Nephron (organoid): ENCODE results near the gene PPDPF.
"Not testable (repeated sequence)": the region's sequence is repeated elsewhere in the genome, so short reads cannot be mapped to it uniquely, and the experiment has no call there.

Experiments
- H3K27ac Mint-ChIP-seq, 3 experiments: 2 replicates each; pipeline ENCODE4 v1.8.0; 2020; ENCODE audit warnings: mixed read lengths in 3 of 3, mild to moderate bottlenecking in 2 of 3, moderate library complexity in 1 of 3
- H3K27me3 Mint-ChIP-seq: 2 replicates; pipeline ENCODE4 v1.8.0; 2021; ENCODE audit warnings: low read depth, mild to moderate bottlenecking, moderate library complexity, mixed read lengths
- H3K36me3 Mint-ChIP-seq: 2 replicates; pipeline ENCODE4 v1.8.0; 2020; ENCODE audit warnings: low read depth, mixed read lengths
- H3K4me1 Mint-ChIP-seq: 2 replicates; pipeline ENCODE4 v1.8.0; 2020; ENCODE audit warnings: mixed read lengths
- H3K4me3 Mint-ChIP-seq, 3 experiments: 2 replicates each; pipeline ENCODE4 v1.8.0; 2020; ENCODE audit warnings: mild to moderate bottlenecking in 3 of 3, mixed read lengths in 3 of 3, moderate library complexity in 2 of 3
- H3K9me3 Mint-ChIP-seq: 2 replicates; pipeline ENCODE4 v1.8.0; 2020; ENCODE audit warnings: mixed read lengths
- CTCF ChIP-seq, 3 experiments: fragments of 200-600 bp; sonication (generic); IDR thresholded peaks; one replicate each; pipeline ENCODE4 v1.5.0; 2021; ENCODE audit warnings: antibody characterized with exemption in 3 of 3; ENCODE audit not compliant: unreplicated experiment in 3 of 3

PPDPF gene

GRCh38 chr20:63556873-63557478 is 36.4 kb downstream of the PPDPF start:
- H3K4me3 Mint-ChIP-seq = no peak overlapping the region
- H3K36me3 Mint-ChIP-seq = peaks cover 3% of the 10 kb centered on the region
- H3K9me3 Mint-ChIP-seq = no peaks in the 10 kb centered on the region
- no peaks in the 10 kb centered on the region for H3K4me1 Mint-ChIP-seq
- TF ChIP-seq CTCF (IDR thresholded peaks at IDR 0.05; ENCODE audit: unreplicated experiment in 3 of 3) = no peak
- no peak overlapping the region for H3K27ac Mint-ChIP-seq
- peaks cover 9% of the 10 kb centered on the region for H3K27me3 Mint-ChIP-seq

- H3K9me3 Mint-ChIP-seq = no peaks in the 10 kb centered on the region
- peaks cover 9% of the 10 kb centered on the region for H3K27me3 Mint-ChIP-seq
- no peak for TF ChIP-seq CTCF (IDR thresholded peaks at IDR 0.05; ENCODE audit: unreplicated experiment in 3 of 3)
- peaks cover 3% of the 10 kb centered on the region for H3K36me3 Mint-ChIP-seq
- no peaks in the 10 kb centered on the region for H3K4me1 Mint-ChIP-seq
- no peak overlapping the region for H3K4me3 Mint-ChIP-seq
- no peak overlapping the region for H3K27ac Mint-ChIP-seq
These were observed 36.9 kb downstream of the PPDPF start for GRCh38 chr20:63557481-63557891.

- H3K27ac Mint-ChIP-seq = no peak overlapping the region
- H3K4me3 Mint-ChIP-seq = no peak overlapping the region
- H3K9me3 Mint-ChIP-seq = no peaks in the 10 kb centered on the region
- peaks cover 3% of the 10 kb centered on the region for H3K36me3 Mint-ChIP-seq
- H3K27me3 Mint-ChIP-seq = peaks cover 5% of the 10 kb centered on the region
- H3K4me1 Mint-ChIP-seq = no peaks in the 10 kb centered on the region
- no peak for TF ChIP-seq CTCF (IDR thresholded peaks at IDR 0.05; ENCODE audit: unreplicated experiment in 3 of 3)
These were observed 38.4 kb downstream of the PPDPF start for GRCh38 chr20:63558804-63559484.

GRCh38 chr20:63559485-63560332 is 39.1 kb downstream of the PPDPF start:
- not testable (repeated sequence) for H3K27ac Mint-ChIP-seq, H3K4me1 Mint-ChIP-seq, H3K9me3 Mint-ChIP-seq, H3K4me3 Mint-ChIP-seq, H3K36me3 Mint-ChIP-seq, H3K27me3 Mint-ChIP-seq

GRCh38 chr20:63560333-63560805 is 39.8 kb downstream of the PPDPF start:
- H3K27me3 Mint-ChIP-seq = peaks cover 5% of the 10 kb centered on the region
- no peaks in the 10 kb centered on the region for H3K9me3 Mint-ChIP-seq
- H3K4me3 Mint-ChIP-seq = no peak overlapping the region
- H3K4me1 Mint-ChIP-seq = no peaks in the 10 kb centered on the region
- no peak for TF ChIP-seq CTCF (IDR thresholded peaks at IDR 0.05; ENCODE audit: unreplicated experiment in 3 of 3)
- H3K27ac Mint-ChIP-seq = no peak overlapping the region
- peaks cover 3% of the 10 kb centered on the region for H3K36me3 Mint-ChIP-seq

GRCh38 chr20:63560856-63561609 is 40.5 kb downstream of the PPDPF start:
- Mint-ChIP-seq H3K4me3 (no peak overlapping the region), H3K27me3 (peaks cover 5% of the 10 kb centered on the region), H3K36me3 (peaks cover 3% of the 10 kb centered on the region), H3K27ac (no peak overlapping the region), H3K9me3 (no peaks in the 10 kb centered on the region), H3K4me1 (no peaks in the 10 kb centered on the region)
- TF ChIP-seq CTCF (IDR thresholded peaks at IDR 0.05; ENCODE audit: unreplicated experiment in 3 of 3) = no peak
